Kidney tubule cell (primary cell): ENCODE measurements around the gene FHOD1.
A peak's percentile ranks its signal among the peaks of the same experiment; 100 is the strongest.

ENCODE experiments used
- DNase-seq: peaks from one replicate; pipeline ENCODE4 v3.0.0-alpha.2; 2018; ENCODE audit warnings: low spot score

The FHOD1 gene

DNA sequence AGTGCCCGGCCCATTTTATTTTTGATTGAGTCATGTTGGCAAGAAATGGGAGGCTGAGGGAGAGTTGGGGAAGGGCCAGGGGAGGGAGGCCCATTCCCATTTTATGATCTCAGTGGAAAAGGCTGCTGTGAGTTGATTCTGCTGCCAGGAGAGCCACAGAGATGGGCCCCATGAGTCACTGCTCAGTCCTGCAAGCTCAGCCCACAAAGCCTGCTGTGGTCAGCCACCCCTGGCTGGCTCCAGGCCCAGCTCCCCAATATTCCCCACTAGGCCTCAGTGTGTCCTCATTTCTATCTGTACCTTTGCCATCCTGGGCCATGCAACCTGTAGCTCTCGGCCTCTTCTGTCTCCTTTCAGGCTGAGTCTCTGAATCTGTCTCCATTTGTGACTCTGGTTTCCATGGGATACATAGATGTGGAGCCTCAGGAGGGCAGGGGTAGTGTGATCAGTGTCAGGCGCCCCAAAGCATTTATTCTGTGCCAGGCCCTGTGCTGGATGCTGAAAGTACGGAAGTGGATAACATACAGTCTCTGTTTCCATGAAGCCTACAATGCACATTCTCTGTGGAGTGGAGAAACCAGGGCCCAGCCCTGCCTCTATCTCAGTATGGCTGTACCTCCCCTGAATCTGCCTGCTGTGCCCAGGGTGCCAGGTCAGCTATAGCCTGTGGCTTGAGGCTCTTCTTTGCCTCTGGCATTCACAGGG, 30.2 kb upstream of the FHOD1 start:
- peak; percentile 99 for DNase-seq

- no peak for DNase-seq
Measured at GRCh38 chr16:67275321-67275720, 28.0 kb upstream of the FHOD1 start.

- DNase-seq: no peak
Measured at GRCh38 chr16:67271446-67271845, 24.2 kb upstream of the FHOD1 start.

- DNase-seq: no peak
Measured at GRCh38 chr16:67270931-67271338, 23.7 kb upstream of the FHOD1 start.

- DNase-seq: peak; percentile 56
Measured at GRCh38 chr16:67269766-67270165, 22.5 kb upstream of the FHOD1 start.

DNA sequence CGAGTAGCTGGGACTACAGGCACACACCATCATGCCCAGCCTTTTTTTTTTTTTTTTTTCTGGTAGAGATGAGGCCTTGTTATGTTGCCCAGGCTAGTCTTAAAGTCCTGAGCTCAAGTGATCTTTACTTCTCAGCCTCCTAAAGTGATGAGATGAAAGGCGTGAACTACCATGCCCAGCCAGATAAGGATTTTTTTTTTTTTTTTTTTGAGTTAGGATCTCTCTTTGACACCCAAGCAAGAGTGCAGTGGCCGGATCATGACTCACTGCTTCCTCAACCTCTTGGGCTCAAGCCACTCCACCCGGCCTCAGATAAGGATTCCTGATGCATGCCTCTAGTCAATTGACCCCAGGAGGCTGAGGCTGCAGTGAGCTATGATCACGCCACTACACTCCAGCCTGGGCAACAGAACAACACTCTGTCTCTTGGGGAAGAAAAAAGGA, 20.9 kb upstream of the FHOD1 start:
- peak; percentile 92 for DNase-seq

GRCh38 chr16:67265834-67266233, 18.6 kb upstream of the FHOD1 start:
- no peak for DNase-seq

- no peak for DNase-seq
Measured at GRCh38 chr16:67264866-67265265, 17.6 kb upstream of the FHOD1 start.

DNA sequence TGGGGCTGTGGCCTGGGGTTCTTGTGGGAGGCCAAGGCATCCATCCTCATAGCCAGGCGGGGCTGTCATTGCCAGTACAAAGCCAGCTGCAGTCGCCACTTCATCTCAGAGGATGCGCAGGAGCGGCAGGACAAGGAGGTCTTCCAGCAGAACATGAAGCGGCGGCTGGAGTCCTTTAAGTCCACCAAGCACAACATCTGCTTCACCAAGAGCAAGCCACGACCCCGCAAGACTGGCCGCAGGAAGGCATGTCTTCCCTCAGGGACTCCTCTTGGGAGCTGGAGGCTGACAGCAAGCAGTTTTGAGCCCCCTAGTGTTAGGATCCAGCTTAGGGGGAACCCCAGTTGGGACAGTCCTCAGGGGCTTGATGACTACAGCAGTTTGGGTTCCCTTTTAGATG, 17.0 kb upstream of the FHOD1 start:
- no peak for DNase-seq

DNA sequence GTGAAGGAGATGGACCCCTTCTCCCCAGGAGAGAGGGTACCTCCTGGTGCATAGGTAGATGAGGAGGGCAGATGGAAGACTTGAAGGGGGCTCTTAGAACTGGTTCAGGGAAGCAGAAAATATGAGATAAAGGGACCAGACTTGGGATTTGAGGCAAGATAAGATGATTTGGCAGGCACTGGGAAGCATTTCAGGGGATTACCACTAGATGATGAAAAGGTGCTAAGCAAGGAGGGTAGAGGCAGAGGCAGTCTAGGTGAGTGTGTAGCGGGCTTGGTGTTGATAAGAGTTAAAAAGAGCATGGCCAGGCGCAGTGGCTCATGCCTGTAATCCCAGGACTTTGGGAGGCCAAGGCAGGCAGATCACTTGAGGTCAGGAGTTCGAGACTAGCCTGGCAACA, 15.9 kb upstream of the FHOD1 start:
- no peak for DNase-seq

DNA sequence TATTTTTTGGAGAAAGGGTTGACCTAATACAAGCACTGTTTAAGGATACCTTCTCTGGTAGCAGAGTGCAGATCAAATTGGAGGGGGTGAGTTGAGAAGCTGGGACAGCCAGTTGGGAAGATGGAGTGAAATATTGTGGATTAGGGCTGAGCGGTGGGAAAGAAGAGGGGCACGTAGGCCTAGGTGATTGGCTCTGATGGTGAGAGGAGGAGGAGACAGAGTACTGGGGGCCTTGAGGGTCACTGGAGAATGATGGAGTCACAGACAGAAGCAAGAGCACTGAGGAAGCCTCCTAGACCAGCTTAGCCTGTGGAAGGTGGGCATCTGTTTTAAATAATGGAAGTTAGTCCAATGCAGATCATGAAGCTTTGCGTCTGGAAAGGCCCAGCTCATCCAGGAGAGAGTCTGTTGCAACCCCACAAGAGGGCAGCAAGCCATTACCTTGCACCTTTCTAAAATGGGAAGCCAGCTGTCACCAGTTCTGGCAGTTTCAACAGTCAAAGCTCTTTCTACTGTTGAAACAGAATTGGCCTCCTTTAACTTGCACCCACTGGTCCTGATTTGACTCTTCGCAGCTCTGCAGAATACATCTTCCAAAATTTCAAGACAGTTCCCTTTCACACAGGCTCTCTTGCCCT, 13.3 kb upstream of the FHOD1 start:
- peak; percentile 67 for DNase-seq

DNA sequence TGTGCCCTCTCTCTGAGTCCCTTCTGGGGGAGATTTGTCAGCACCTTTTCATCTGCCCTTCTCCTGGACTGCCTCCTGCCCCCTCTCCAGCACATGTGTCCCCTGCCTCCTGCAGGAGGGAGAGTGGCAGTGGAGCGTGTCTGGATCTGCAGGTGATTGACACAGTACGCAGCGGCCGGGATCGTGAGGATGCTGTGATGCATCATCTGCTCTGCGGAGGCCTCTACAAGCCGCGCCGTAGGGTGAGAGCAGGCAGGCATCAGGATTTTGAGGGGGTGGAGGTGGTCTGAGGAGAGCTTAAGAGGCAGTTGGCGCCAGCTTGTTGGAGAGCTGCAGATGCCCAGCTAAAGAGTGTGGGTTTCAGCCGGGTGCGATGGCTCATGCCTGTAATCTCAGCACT, 12.4 kb upstream of the FHOD1 start:
- DNase-seq: no peak

DNA sequence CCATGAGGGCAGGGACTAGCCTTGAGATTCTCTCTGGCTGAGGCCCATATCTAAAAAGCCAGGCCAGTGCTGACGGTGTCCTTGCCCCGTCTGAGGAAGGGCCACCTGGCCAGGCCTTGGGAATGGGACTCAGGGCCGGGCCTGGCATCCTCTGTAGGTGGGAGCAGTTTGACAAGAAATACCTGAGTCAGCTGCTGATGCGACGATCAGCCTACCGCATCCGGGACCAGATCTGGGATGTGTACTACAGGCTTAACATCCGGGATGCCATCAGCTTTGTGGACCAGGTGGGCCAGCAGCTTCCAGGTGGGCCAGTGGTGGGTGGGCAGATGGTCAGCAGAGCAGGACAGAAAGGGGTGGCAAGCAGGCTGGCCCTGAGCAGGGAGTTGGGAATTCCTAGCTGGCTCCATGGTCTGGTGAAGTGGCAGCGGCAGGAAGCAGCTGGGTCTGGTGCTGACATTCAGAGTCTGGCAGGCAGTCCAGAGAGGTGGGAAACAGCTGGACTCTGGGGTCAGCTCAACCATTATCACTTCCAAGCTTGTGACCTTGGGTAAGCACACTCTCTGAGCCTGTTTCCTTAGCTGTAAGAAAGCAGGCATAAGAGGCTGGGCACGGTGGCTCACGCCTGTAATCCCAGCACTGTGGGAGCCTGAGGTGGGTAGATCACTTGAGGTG, 11.0 kb upstream of the FHOD1 start:
- DNase-seq: no peak

DNA sequence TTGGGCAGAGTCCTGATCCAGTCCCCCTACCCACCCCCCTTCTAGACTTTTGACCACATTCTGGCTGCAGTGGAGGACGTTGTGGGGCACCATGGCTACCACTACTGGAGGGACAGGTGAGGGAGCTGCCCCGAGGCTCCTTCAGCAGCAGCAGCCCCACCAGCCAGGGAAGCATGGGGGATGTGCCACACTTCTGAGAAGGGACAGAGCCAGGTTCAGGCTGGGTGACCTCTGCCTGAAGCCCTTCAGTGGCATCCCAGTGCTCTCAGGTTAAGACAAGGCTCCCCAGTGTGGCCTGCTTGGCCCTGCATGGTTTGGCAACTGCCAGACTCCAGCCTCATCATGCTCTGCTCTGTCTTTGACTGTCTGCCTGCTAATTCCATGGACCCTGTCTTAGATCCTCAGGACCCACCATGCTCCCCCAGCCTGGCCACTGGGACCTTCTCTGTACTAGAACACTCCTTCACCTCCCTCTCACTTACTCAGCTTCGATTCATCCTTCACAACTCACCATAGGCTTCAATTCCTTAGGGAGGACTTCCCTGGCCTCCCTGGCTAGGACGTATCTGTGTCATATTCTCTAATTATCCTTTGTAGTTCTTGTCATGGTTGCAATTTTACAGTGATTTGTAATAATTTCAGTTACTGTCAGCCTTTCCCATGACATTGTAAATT, 10.3 kb upstream of the FHOD1 start:
- DNase-seq: no peak

DNA sequence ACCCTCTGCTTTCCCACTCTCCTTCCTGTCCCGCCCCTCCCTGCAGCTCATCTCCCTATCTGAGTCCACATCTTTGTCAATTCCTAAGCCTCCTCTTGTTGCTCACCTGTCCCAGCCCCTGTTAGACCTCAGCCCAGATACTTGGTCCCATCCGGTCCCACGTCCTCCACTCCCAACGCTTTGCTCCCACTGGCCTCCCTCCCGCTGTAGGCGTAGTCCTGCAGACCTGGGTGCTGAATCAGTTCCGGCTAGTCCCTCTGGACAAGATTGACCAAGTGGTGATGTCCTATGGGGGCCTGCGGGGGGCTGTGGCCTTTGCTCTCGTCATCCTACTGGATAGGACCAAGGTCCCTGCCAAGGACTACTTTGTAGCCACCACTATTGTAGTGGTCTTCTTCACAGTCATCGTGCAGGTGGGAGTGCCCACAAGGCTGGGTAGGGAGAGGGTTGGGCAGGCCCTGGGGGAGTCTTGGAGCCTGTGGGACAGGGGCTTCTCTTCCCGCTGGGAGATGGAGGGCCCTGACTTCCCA, 9.5 kb upstream of the FHOD1 start:
- DNase-seq: no peak

DNA sequence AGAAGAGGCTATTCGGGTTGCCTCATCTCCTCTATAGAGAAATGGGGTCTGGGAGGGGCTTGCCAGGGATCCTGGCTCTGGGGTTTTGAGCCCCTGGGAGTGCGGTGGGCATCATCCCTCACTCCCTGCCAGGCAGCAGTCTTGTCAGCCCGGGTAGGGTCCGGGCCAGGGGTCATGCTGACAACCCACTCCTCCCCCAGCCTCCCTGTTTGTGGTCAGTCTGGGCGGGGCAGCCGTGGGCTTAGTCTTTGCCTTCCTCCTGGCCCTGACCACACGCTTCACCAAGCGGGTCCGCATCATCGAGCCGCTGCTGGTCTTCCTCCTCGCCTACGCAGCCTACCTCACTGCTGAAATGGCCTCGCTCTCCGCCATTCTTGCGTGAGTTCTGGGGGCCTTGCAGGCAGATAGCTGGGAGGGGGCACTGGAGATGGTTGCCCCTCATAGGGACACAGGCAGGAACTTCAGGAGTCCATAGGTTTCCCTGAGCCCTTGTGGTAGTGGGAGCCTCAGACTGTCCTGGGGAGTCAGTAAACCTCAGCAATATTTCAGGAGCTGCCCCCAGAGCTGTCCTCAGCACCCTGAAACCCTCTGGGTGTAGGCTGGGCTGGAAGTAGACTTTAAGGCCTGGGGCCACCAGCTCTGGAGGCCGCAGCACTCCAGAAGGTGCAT, 8.4 kb upstream of the FHOD1 start:
- DNase-seq: no peak

DNA sequence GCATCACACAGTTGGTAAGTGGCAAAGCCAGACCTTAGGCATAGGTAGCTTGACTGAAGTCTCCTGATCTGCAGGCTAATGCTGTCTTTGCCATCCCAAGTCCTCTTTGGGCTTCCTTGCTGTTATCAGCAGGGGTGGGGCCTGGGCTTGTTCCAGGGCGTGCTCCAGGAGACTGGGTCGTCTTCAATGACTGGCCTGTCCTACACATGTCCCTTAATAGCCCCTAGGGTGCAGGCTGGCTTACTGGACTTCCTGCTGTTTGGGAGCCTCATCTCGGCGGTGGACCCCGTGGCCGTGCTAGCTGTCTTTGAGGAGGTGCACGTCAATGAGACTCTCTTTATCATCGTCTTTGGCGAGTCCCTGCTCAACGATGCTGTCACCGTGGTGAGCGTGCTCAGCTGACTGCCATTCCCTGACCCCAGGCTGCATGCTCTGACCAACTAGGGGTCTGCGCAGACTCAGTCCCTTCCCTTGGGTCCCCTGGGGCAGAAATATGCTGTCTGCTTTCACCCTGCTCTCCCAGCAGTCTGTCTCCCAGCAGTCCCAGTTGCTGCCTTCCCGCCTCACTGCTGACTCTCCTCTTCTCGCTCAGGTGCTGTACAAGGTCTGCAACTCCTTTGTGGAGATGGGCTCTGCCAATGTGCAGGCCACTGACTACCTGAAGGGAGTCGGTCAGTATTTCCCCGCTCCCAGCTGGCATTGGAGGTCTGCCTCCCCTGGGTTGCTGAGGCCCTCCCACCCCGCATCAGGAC, 7.7 kb upstream of the FHOD1 start:
- no peak for DNase-seq

DNA sequence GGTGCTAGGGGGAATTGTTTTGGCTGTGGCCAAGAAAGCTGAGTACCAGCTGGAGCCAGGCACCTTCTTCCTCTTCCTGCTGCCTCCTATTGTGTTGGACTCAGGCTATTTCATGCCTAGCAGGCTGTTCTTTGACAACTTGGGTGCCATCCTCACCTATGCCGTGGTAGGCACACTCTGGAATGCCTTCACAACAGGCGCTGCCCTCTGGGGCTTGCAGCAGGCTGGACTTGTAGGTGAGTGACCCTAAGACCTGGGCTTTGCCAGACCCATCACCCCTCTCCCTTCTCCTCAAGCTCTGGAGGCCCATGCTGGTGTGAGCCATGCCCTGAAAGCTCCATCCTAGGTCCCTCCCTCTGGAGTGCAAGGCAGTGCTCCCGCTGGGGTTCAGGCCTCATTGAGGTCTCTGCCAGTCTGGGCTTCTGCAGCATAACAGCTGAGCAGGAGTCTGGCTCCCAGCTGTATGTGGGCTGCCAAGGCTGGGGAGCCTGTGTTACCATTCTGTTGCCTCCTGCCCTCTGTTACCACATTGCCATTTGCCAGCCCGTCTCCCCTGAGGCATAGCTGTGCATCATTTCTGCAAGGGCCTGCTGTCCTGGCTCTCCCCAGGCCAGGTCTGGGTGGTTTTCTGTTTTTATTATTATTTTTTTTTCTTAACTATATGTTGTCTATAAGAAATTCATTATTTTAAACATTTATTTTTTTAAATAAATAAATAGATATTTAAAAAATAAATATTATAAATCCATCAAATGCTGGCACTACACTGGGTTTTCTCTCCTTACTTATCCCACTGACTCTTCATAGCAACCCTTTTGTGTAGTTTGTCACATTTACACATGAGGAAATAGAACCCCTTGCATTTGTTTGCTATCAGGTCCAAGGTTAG, 5.6 kb upstream of the FHOD1 start:
- no peak for DNase-seq

DNA sequence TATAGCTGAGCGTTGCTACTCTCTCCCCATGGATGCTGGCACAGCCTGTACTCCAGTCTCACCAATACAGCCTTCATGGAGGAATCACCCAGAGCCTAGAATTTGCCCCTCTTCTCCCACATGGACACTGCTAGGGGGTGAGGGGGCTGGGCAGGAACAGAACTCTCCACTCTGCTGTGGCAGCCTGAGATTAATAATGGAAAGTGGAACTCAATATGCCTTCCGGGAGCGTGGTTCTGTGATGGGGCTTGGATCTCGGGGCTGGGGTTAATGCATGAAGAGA, 2.7 kb upstream of the FHOD1 start:
- no peak for DNase-seq
